Measurements from ENCODE around the gene ST3GAL5. TPM values are rescaled to one million over a fixed set of nuclear protein-coding genes. Genes with fewer than 3 reads are reported as not detected.

ST3GAL5 gene
- total and polyA plus RNA-seq, 2 experiments from 2014 or later = 3.2 to 7.9 TPM

- Histone ChIP-seq H3K4me2 (no peak overlapping the region), H3K36me3 (ENCODE audit: insufficient read depth) (no peaks in the 10 kb centered on the region), H3K79me2 (replicated peaks; ENCODE audit: insufficient read depth) (no peaks in the 10 kb centered on the region), H4K20me1 (replicated peaks; ENCODE audit: insufficient read depth) (no peaks in the 10 kb centered on the region), H3K27me3 (ENCODE audit: insufficient read depth) (no peaks in the 10 kb centered on the region), H3F3A (replicated peaks; ENCODE audit: low read depth) (no peaks in the 10 kb centered on the region), H3K9me2 (ENCODE audit: insufficient read depth) (0 out of 2 replicates have a peak, but pooled peaks cover 4% of the 10 kb centered on the region), H3K27ac (ENCODE audit: low read depth) (no peak overlapping the region), H3K4me3 (no peak overlapping the region), H3K4me1 (ENCODE audit: insufficient read depth) (no peaks in the 10 kb centered on the region), H2AFZ (no peak overlapping the region)
- H3K36me3 Mint-ChIP-seq (ENCODE audit: low read depth) = peaks cover 3% of the 10 kb centered on the region; the same call in 2 of the 3 replicates
- no peak overlapping the region for H3K4me3 Mint-ChIP-seq
- TF ChIP-seq ETS1 (IDR thresholded peaks at IDR 0.05) (no peak), ZNF331 (CRISPR knock-in tag; IDR thresholded peaks at IDR 0.05; ENCODE audit: low read depth) (no peak), EZH2phosphoT487 (IDR thresholded peaks at IDR 0.05; ENCODE audit: unreplicated experiment) (no peak), EZH2 (IDR thresholded peaks at IDR 0.05; ENCODE audit: low read depth, unreplicated experiment) (no peak), JUNB (IDR thresholded peaks at IDR 0.05; ENCODE audit: unreplicated experiment) (no peak), ZNF114 (CRISPR knock-in tag; IDR thresholded peaks at IDR 0.05) (no peak), POLR2AphosphoS5 (IDR thresholded peaks at IDR 0.05; ENCODE audit: low read depth) (no peak), STAT1 (IDR thresholded peaks at IDR 0.05; ENCODE audit: unreplicated experiment) (no peak), CREB1 (CRISPR knock-in tag; IDR thresholded peaks at IDR 0.05; ENCODE audit: low read depth) (no peak), REST (IDR thresholded peaks at IDR 0.05; ENCODE audit: unreplicated experiment) (no peak), CTCF (conservative IDR thresholded peaks at IDR 0.05; ENCODE audit: low read depth in 2 of 2) (no peak), ZNF462 (CRISPR knock-in tag; IDR thresholded peaks at IDR 0.05) (no peak), NANOG (IDR thresholded peaks at IDR 0.05; ENCODE audit: borderline replicate concordance) (no peak)
- H3K27me3 Mint-ChIP-seq (ENCODE audit: insufficient read depth, low read depth, poor library complexity) = no peaks in the 10 kb centered on the region
- no peaks in the 10 kb centered on the region for H3K9me3 Mint-ChIP-seq
- DNase-seq (ENCODE audit: low spot score) (no peak), ATAC-seq (no peak)
- H3K27ac Mint-ChIP-seq = no peak overlapping the region
- H3K4me1 Mint-ChIP-seq = no peaks in the 10 kb centered on the region
Measured at GRCh38 chr2:85846411-85846810, 42.4 kb downstream of the ST3GAL5 start.

Measured in GM23338 (cell line).